ENCODE results near the gene PPP4R3A. TPM values are rescaled to one million over a fixed set of nuclear protein-coding genes. Genes with fewer than 3 reads are reported as not detected.
"Not testable (repeated sequence)": the region's sequence is repeated elsewhere in the genome, so short reads cannot be mapped to it uniquely, and the experiment has no call there.

The PPP4R3A gene
- total and polyA plus RNA-seq, 10 of the 15 experiments (the other 5 are each of a cell fraction or from before 2014, with no cell fraction given) = 19.4 to 97.8 (median 62.9) TPM

GRCh38 chr14:91428931-91429330 lies 81.2 kb downstream of the PPP4R3A start:
- BruUV-seq (replicated peaks); ATAC-seq; RAD21 ChIA-PET (ENCODE audit: unreplicated experiment); H3K9me3 ChIP-seq (replicated peaks; ENCODE audit: control insufficient read depth, insufficient read depth, low read length); H3K79me2 ChIP-seq (ENCODE audit: control insufficient read depth, insufficient read depth, low read length); H3K4me1 ChIP-seq (ENCODE audit: control insufficient read depth, insufficient read depth, low read length); H4K20me1 ChIP-seq (ENCODE audit: control insufficient read depth, insufficient read depth); H2AFZ ChIP-seq (ENCODE audit: control insufficient read depth, low read depth, low read length); H3K9ac ChIP-seq (ENCODE audit: control insufficient read depth, insufficient read depth, low read length); H3K27ac ChIP-seq (ENCODE audit: control insufficient read depth, insufficient read depth); H3K36me3 ChIP-seq (ENCODE audit: control insufficient read depth in 2 of 2, insufficient read depth in 2 of 2, low read length in 1 of 2); DNase-seq (ENCODE audit: low read depth, low spot score); H3K4me3 ChIP-seq; FAIRE-seq; intact Hi-C loops (cut with micrococcal nuclease; ENCODE audit: unreplicated experiment); H3K4me2 ChIP-seq (ENCODE audit: control insufficient read depth, insufficient read depth); H3K27me3 ChIP-seq (replicated peaks in 1 of 2; ENCODE audit: control insufficient read depth in 2 of 2, insufficient read depth in 2 of 2, low read length in 1 of 2); in situ Hi-C loops (cut with MboI): not testable (repeated sequence)
- ChIA-PET POLR2A (interaction anchor here (0.6 kb wide), 1 partner anchor 165 kb away, joined by 3 read pairs; no protein-coding TSS in a partner anchor), SMC1A (ENCODE audit: uncharacterized antibody, unreplicated experiment) (interaction anchor here (1.2 kb wide), 1 partner anchor 13 kb away, joined by 5 read pairs; no protein-coding TSS in a partner anchor), CTCF (interaction anchor here (19.0 kb wide), 1 partner anchor 106 kb away, joined by 242 read pairs; no protein-coding TSS in a partner anchor)
- 93% methylated on average over 1 of the region's 1 CpG for WGBS (ENCODE audit: insufficient coverage, insufficient replicate concordance, low lambda C conversion rate, missing lambda C conversion rate)

- H4K20me1 ChIP-seq (ENCODE audit: control insufficient read depth, insufficient read depth); H3K9me3 ChIP-seq (replicated peaks; ENCODE audit: control insufficient read depth, insufficient read depth, low read length); H3K27ac ChIP-seq (ENCODE audit: control insufficient read depth, insufficient read depth); BruUV-seq (replicated peaks); H3K79me2 ChIP-seq (ENCODE audit: control insufficient read depth, insufficient read depth, low read length); intact Hi-C loops (cut with micrococcal nuclease; ENCODE audit: unreplicated experiment); in situ Hi-C loops (cut with MboI); H3K4me2 ChIP-seq (ENCODE audit: control insufficient read depth, insufficient read depth); DNase-seq (ENCODE audit: low read depth, low spot score); H3K36me3 ChIP-seq (ENCODE audit: control insufficient read depth in 2 of 2, insufficient read depth in 2 of 2, low read length in 1 of 2); FAIRE-seq; H3K9ac ChIP-seq (ENCODE audit: control insufficient read depth, insufficient read depth, low read length); H3K4me3 ChIP-seq; H3K27me3 ChIP-seq (replicated peaks in 1 of 2; ENCODE audit: control insufficient read depth in 2 of 2, insufficient read depth in 2 of 2, low read length in 1 of 2); H3K4me1 ChIP-seq (ENCODE audit: control insufficient read depth, insufficient read depth, low read length); ATAC-seq: not testable (repeated sequence)
- H2AFZ ChIP-seq (ENCODE audit: control insufficient read depth, low read depth, low read length) = peak overlapping the region; percentile 39; the same call in 1 of the 2 replicates
- ChIA-PET CTCF (interaction anchor here (1.3 to 19.0 kb wide), 2 partner anchors 17 to 102 kb away, joined by 3 to 242 read pairs; no protein-coding TSS in a partner anchor), POLR2A (interaction anchor here (0.7 to 1.0 kb wide), 2 partner anchors 14 to 85 kb away, joined by 3 to 5 read pairs; no protein-coding TSS in a partner anchor), SMC1A (ENCODE audit: uncharacterized antibody, unreplicated experiment) (interaction anchor here (1.0 to 15.4 kb wide), 4 partner anchors 48 to 103 kb away, joined by 3 to 210 read pairs (median 4); no protein-coding TSS in a partner anchor), RAD21 (ENCODE audit: unreplicated experiment) (interaction anchor here (0.8 to 1.8 kb wide), 3 partner anchors 10 to 692 kb away, joined by 3 to 5 read pairs (median 5); no protein-coding TSS in a partner anchor)
- WGBS (ENCODE audit: insufficient coverage, insufficient replicate concordance, low lambda C conversion rate, missing lambda C conversion rate) = 60% methylated on average over 9 of the region's 9 CpGs
These were observed 84.6 kb downstream of the PPP4R3A start for GRCh38 chr14:91425531-91425944.

Measured in GM12878 (cell line).